GM23338 (cell line): ENCODE data around the gene PARVA. TPM values are rescaled to one million over a fixed set of nuclear protein-coding genes. Genes with fewer than 3 reads are reported as not detected.

Experiments
- ATAC-seq: fragments of 200-7000 bp; cut with Tn5 transposase; 3 replicates; pipeline ENCODE4 v1.9.1; 2020
- DNase-seq: peaks from one replicate; pipeline ENCODE4 v3.0.0-alpha.2; 2015; ENCODE audit warnings: low spot score
- H2AFZ ChIP-seq: fragments of 200-600 bp; sonication (generic); 2 replicates; pipeline ENCODE4 v1.8.0; 2016; ENCODE audit warnings: antibody characterized with exemption, mild to moderate bottlenecking, moderate library complexity
- H3F3A ChIP-seq: fragments of 200-600 bp; sonication (generic); replicated peaks from 2 replicates; pipeline ENCODE4 v1.8.0; 2017; ENCODE audit warnings: antibody characterized with exemption, mixed run types, low read depth
- H3K27ac ChIP-seq: fragments of 200-600 bp; sonication (generic); 2 replicates; pipeline ENCODE4 v1.6.1; 2016; ENCODE audit warnings: low read depth
- H3K27me3 ChIP-seq: fragments of 200-600 bp; sonication (generic); 2 replicates; pipeline ENCODE4 v1.8.0; 2016; ENCODE audit warnings: mild to moderate bottlenecking, mixed run types, moderate library complexity; ENCODE audit not compliant: insufficient read depth
- H3K36me3 ChIP-seq: fragments of 200-600 bp; sonication (generic); 2 replicates; pipeline ENCODE4 v1.8.0; 2016; ENCODE audit warnings: mild to moderate bottlenecking; ENCODE audit not compliant: insufficient read depth
- H3K4me1 ChIP-seq: fragments of 200-600 bp; sonication (generic); 2 replicates; pipeline ENCODE4 v1.8.0; 2016; ENCODE audit warnings: mild to moderate bottlenecking, moderate library complexity; ENCODE audit not compliant: insufficient read depth
- H3K4me2 ChIP-seq: fragments of 200-600 bp; sonication (generic); 2 replicates; pipeline ENCODE4 v1.7.1; 2017; ENCODE audit warnings: mixed run types
- H3K4me3 ChIP-seq: fragments of 200-600 bp; sonication (generic); 2 replicates; pipeline ENCODE4 v1.6.1; 2016; ENCODE audit warnings: mixed run types
- H3K79me2 ChIP-seq: fragments of 200-600 bp; sonication (generic); replicated peaks from 2 replicates; pipeline ENCODE4 v1.8.0; 2017; ENCODE audit warnings: mild to moderate bottlenecking; ENCODE audit not compliant: insufficient read depth
- H3K9me2 ChIP-seq: fragments of 200-600 bp; sonication (generic); 2 replicates; pipeline ENCODE4 v1.8.0; 2017; ENCODE audit not compliant: insufficient read depth
- H4K20me1 ChIP-seq: fragments of 200-600 bp; sonication (generic); replicated peaks from 2 replicates; pipeline ENCODE4 v1.8.0; 2017; ENCODE audit warnings: mild to moderate bottlenecking; ENCODE audit not compliant: insufficient read depth
- H3K27ac Mint-ChIP-seq: 2 replicates; pipeline ENCODE4 v1.8.0; 2020; ENCODE audit warnings: inconsistent platforms, mild to moderate bottlenecking, moderate library complexity, mixed read lengths
- H3K27me3 Mint-ChIP-seq: 3 replicates; pipeline ENCODE4 v1.8.0; 2022; ENCODE audit warnings: low read depth, mild to moderate bottlenecking, moderate library complexity, mixed read lengths, inconsistent platforms; ENCODE audit not compliant: insufficient read depth, poor library complexity
- H3K36me3 Mint-ChIP-seq: 3 replicates; pipeline ENCODE4 v1.8.0; 2021; ENCODE audit warnings: low read depth, mild to moderate bottlenecking, inconsistent platforms, moderate library complexity, mixed read lengths
- H3K4me1 Mint-ChIP-seq: 3 replicates; pipeline ENCODE4 v1.8.0; 2020; ENCODE audit warnings: mild to moderate bottlenecking, inconsistent platforms, mixed read lengths
- H3K4me3 Mint-ChIP-seq: 3 replicates; pipeline ENCODE4 v1.8.0; 2021; ENCODE audit warnings: moderate library complexity, mild to moderate bottlenecking, inconsistent platforms, mixed read lengths
- H3K9me3 Mint-ChIP-seq: 3 replicates; pipeline ENCODE4 v1.8.0; 2020; ENCODE audit warnings: moderate library complexity, mild to moderate bottlenecking, inconsistent platforms, mixed read lengths
- CREB1 ChIP-seq: fragments of 250-450 bp; sonication (Bioruptor Pico); IDR thresholded peaks from 2 replicates; pipeline ENCODE4 v1.5.0; 2020; ENCODE audit warnings: low read depth, mild to moderate bottlenecking, moderate library complexity
- ETS1 ChIP-seq: IDR thresholded peaks from 2 replicates; pipeline ENCODE4 v1.6.1; 2016; ENCODE audit warnings: antibody characterized with exemption
- EZH2 ChIP-seq: fragments of 200-600 bp; sonication (generic); IDR thresholded peaks from one replicate; pipeline ENCODE4 v1.8.0; 2017; ENCODE audit warnings: antibody characterized with exemption, mild to moderate bottlenecking, low read depth; ENCODE audit not compliant: unreplicated experiment
- EZH2phosphoT487 ChIP-seq: fragments of 200-600 bp; sonication (generic); IDR thresholded peaks from one replicate; pipeline ENCODE4 v1.8.1; 2018; ENCODE audit warnings: antibody characterized with exemption; ENCODE audit not compliant: unreplicated experiment
- JUNB ChIP-seq: IDR thresholded peaks from one replicate; pipeline ENCODE4 v1.6.1; 2016; ENCODE audit warnings: antibody characterized with exemption; ENCODE audit not compliant: unreplicated experiment
- POLR2AphosphoS5 ChIP-seq: IDR thresholded peaks from 2 replicates; pipeline ENCODE4 v1.6.1; 2016; ENCODE audit warnings: antibody characterized with exemption, low read depth
- STAT1 ChIP-seq: IDR thresholded peaks from one replicate; pipeline ENCODE4 v1.6.1; 2016; ENCODE audit warnings: antibody characterized with exemption; ENCODE audit not compliant: unreplicated experiment
- ZNF114 ChIP-seq: fragments of 250-450 bp; sonication (Bioruptor Pico); IDR thresholded peaks from 2 replicates; pipeline ENCODE4 v1.5.0; 2020; ENCODE audit warnings: mild to moderate bottlenecking, moderate library complexity
- ZNF331 ChIP-seq: fragments of 250-450 bp; sonication (Bioruptor Pico); IDR thresholded peaks from 2 replicates; pipeline ENCODE4 v1.5.0; 2020; ENCODE audit warnings: low read depth, mild to moderate bottlenecking, moderate library complexity
- polyA plus RNA-seq: library from polyadenylated mRNA; unstranded; fragments of >200 nt; fragmentation: Nextera tagmentation; extraction: Ambion mirVana; gene quantifications from 2 replicates; pipeline ENCODE4 v1.2.1, GENCODE V29; 2016
- total RNA-seq: library from RNA; depleted of rRNA; stranded (reverse); fragments of >200 nt; shearing (Covaris generic); gene quantifications from 2 replicates; pipeline ENCODE4 v1.2.3, GENCODE V29; 2014
- TF ChIP-seq, protein P1 (sequence below): fragments of 250-450 bp; sonication (Bioruptor Pico); IDR thresholded peaks from 2 replicates; pipeline ENCODE4 v1.5.0; 2020; ENCODE audit warnings: mild to moderate bottlenecking, moderate library complexity
- TF ChIP-seq, protein P2 (sequence below), 2 experiments: fragments of 200-600 bp in 1 of 2; sonication (generic) in 1 of 2; conservative IDR thresholded peaks; 2 replicates each; pipeline versions ENCODE4 v1.5.1 to v1.6.1; 2016 to 2017; ENCODE audit warnings: antibody characterized with exemption in 2 of 2, low read depth in 2 of 2, mild to moderate bottlenecking in 2 of 2, moderate library complexity in 1 of 2

Gene PARVA
- total and polyA plus RNA-seq, 2 experiments from 2014 or later: 5.8 to 6.9 TPM

- Mint-ChIP-seq H3K4me3 (no peak overlapping the region), H3K4me1 (peaks cover 23% of the 10 kb centered on the region), H3K27me3 (peaks cover 5% of the 10 kb centered on the region), H3K9me3 (no peaks in the 10 kb centered on the region), H3K36me3 (no peaks in the 10 kb centered on the region), H3K27ac (no peak overlapping the region)
- no peak overlapping the region for H3K27ac ChIP-seq
- H3K4me1 ChIP-seq: no peaks in the 10 kb centered on the region
- H3K27me3 ChIP-seq: no peaks in the 10 kb centered on the region
- H3K79me2 ChIP-seq: no peaks in the 10 kb centered on the region; the same call in 1 of the 2 replicates
- H3K36me3 ChIP-seq: no peaks in the 10 kb centered on the region
- no peaks in the 10 kb centered on the region for H4K20me1 ChIP-seq
- no peak overlapping the region for H2AFZ ChIP-seq
- no peak for TF ChIP-seq STAT1
- H3K4me3 ChIP-seq: no peak overlapping the region
- H3K9me2 ChIP-seq: no peaks in the 10 kb centered on the region
- H3K4me2 ChIP-seq: no peak overlapping the region
- ATAC-seq (no peak), DNase-seq (no peak)
- no peaks in the 10 kb centered on the region for H3F3A ChIP-seq
Observed at GRCh38 chr11:12470236-12470635, 92.9 kb downstream of the PARVA start.

GRCh38 chr11:12472401-12473005, 95.1 kb downstream of the PARVA start:
- no peaks in the 10 kb centered on the region for H3K9me2 ChIP-seq
- no peaks in the 10 kb centered on the region for H3F3A ChIP-seq
- peaks cover 7% of the 10 kb centered on the region for H3K27me3 Mint-ChIP-seq
- no peaks in the 10 kb centered on the region for H3K4me1 ChIP-seq
- H3K27me3 ChIP-seq: no peaks in the 10 kb centered on the region
- no peak overlapping the region for H2AFZ ChIP-seq
- no peaks in the 10 kb centered on the region for H3K36me3 Mint-ChIP-seq
- H4K20me1 ChIP-seq: no peaks in the 10 kb centered on the region
- H3K27ac Mint-ChIP-seq: no peak overlapping the region
- H3K4me3 ChIP-seq: no peak overlapping the region
- H3K27ac ChIP-seq: no peak overlapping the region
- no peaks in the 10 kb centered on the region for H3K9me3 Mint-ChIP-seq
- no peak overlapping the region for H3K4me2 ChIP-seq
- H3K79me2 ChIP-seq: no peaks in the 10 kb centered on the region; the same call in 1 of the 2 replicates
- DNase-seq (no peak), ATAC-seq (peak; percentile 54)
- no peak overlapping the region for H3K4me3 Mint-ChIP-seq
- H3K4me1 Mint-ChIP-seq: peaks cover 23% of the 10 kb centered on the region
- H3K36me3 ChIP-seq: no peaks in the 10 kb centered on the region
- TF ChIP-seq ZNF114 (CRISPR knock-in tag) (no peak), JUNB (no peak), EZH2 (no peak), EZH2phosphoT487 (no peak), STAT1 (no peak), ZNF331 (CRISPR knock-in tag) (no peak), POLR2AphosphoS5 (no peak), ETS1 (no peak), CREB1 (CRISPR knock-in tag) (no peak)
- TF ChIP-seq, protein P1, sequence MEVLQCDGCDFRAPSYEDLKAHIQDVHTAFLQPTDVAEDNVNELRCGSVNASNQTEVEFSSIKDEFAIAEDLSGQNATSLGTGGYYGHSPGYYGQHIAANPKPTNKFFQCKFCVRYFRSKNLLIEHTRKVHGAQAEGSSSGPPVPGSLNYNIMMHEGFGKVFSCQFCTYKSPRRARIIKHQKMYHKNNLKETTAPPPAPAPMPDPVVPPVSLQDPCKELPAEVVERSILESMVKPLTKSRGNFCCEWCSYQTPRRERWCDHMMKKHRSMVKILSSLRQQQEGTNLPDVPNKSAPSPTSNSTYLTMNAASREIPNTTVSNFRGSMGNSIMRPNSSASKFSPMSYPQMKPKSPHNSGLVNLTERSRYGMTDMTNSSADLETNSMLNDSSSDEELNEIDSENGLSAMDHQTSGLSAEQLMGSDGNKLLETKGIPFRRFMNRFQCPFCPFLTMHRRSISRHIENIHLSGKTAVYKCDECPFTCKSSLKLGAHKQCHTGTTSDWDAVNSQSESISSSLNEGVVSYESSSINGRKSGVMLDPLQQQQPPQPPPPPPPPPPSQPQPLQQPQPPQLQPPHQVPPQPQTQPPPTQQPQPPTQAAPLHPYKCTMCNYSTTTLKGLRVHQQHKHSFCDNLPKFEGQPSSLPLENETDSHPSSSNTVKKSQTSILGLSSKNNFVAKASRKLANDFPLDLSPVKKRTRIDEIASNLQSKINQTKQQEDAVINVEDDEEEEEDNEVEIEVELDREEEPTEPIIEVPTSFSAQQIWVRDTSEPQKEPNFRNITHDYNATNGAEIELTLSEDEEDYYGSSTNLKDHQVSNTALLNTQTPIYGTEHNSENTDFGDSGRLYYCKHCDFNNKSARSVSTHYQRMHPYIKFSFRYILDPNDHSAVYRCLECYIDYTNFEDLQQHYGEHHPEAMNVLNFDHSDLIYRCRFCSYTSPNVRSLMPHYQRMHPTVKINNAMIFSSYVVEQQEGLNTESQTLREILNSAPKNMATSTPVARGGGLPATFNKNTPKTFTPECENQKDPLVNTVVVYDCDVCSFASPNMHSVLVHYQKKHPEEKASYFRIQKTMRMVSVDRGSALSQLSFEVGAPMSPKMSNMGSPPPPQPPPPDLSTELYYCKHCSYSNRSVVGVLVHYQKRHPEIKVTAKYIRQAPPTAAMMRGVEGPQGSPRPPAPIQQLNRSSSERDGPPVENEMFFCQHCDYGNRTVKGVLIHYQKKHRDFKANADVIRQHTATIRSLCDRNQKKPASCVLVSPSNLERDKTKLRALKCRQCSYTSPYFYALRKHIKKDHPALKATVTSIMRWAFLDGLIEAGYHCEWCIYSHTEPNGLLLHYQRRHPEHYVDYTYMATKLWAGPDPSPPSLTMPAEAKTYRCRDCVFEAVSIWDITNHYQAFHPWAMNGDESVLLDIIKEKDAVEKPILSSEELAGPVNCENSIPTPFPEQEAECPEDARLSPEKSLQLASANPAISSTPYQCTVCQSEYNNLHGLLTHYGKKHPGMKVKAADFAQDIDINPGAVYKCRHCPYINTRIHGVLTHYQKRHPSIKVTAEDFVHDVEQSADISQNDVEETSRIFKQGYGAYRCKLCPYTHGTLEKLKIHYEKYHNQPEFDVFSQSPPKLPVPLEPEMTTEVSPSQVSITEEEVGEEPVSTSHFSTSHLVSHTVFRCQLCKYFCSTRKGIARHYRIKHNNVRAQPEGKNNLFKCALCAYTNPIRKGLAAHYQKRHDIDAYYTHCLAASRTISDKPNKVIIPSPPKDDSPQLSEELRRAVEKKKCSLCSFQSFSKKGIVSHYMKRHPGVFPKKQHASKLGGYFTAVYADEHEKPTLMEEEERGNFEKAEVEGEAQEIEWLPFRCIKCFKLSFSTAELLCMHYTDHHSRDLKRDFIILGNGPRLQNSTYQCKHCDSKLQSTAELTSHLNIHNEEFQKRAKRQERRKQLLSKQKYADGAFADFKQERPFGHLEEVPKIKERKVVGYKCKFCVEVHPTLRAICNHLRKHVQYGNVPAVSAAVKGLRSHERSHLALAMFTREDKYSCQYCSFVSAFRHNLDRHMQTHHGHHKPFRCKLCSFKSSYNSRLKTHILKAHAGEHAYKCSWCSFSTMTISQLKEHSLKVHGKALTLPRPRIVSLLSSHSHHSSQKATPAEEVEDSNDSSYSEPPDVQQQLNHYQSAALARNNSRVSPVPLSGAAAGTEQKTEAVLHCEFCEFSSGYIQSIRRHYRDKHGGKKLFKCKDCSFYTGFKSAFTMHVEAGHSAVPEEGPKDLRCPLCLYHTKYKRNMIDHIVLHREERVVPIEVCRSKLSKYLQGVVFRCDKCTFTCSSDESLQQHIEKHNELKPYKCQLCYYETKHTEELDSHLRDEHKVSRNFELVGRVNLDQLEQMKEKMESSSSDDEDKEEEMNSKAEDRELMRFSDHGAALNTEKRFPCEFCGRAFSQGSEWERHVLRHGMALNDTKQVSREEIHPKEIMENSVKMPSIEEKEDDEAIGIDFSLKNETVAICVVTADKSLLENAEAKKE (CRISPR knock-in tag): no peak
- TF ChIP-seq, protein P2, sequence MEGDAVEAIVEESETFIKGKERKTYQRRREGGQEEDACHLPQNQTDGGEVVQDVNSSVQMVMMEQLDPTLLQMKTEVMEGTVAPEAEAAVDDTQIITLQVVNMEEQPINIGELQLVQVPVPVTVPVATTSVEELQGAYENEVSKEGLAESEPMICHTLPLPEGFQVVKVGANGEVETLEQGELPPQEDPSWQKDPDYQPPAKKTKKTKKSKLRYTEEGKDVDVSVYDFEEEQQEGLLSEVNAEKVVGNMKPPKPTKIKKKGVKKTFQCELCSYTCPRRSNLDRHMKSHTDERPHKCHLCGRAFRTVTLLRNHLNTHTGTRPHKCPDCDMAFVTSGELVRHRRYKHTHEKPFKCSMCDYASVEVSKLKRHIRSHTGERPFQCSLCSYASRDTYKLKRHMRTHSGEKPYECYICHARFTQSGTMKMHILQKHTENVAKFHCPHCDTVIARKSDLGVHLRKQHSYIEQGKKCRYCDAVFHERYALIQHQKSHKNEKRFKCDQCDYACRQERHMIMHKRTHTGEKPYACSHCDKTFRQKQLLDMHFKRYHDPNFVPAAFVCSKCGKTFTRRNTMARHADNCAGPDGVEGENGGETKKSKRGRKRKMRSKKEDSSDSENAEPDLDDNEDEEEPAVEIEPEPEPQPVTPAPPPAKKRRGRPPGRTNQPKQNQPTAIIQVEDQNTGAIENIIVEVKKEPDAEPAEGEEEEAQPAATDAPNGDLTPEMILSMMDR (conservative IDR thresholded peaks at IDR 0.05; ENCODE audit: low read depth in 2 of 2): no peak
